Adrenal gland (tissue), 12 donors: Measurements from ENCODE around the gene FAHD2A. TPM values are rescaled to one million over a fixed set of nuclear protein-coding genes. Genes with fewer than 3 reads are reported as not detected.
"Not testable (repeated sequence)": the region's sequence is repeated elsewhere in the genome, so short reads cannot be mapped to it uniquely, and the experiment has no call there.

ENCODE experiments used
- DNase-seq, 7 donors: peaks; one replicate each; pipeline ENCODE4 v3.0.0-alpha.2; 2019 to 2020
- H3K27ac ChIP-seq, 5 donors: fragments of 200-600 bp; sonication (generic) in 4 of 5; 1 replicate in 3 of 5; 2 replicates in 2 of 5; pipeline versions ENCODE4 v1.5.1 to v1.8.0; 2016 to 2020; ENCODE audit warnings: mild to moderate bottlenecking in 1 of 5
- H3K27me3 ChIP-seq: fragments of 200-600 bp; 2 replicates; pipeline ENCODE4 v1.8.0; 2021
- H3K36me3 ChIP-seq, 2 donors: fragments of 200-600 bp; replicated peaks in 1 of 2; 1 replicate in 1 of 2; 2 replicates in 1 of 2; pipeline versions ENCODE4 v1.5.1 to v1.8.0; 2018 to 2022
- H3K4me1 ChIP-seq, 2 donors: fragments of 200-600 bp; replicated peaks in 1 of 2; 1 replicate in 1 of 2; 2 replicates in 1 of 2; pipeline versions ENCODE4 v1.5.1 to v1.8.0; 2018 to 2021
- H3K4me3 ChIP-seq, 4 donors: fragments of 200-600 bp; sonication (generic) in 3 of 4; one replicate each; pipeline ENCODE4 v1.5.1; 2016 to 2018
- H3K9me3 ChIP-seq, 3 donors: fragments of 200-600 bp; sonication (generic) in 1 of 3; replicated peaks in 1 of 3; 1 replicate in 2 of 3; 2 replicates in 1 of 3; pipeline versions ENCODE4 v1.5.1 to v1.8.0; 2016 to 2021
- CTCF ChIP-seq, 6 experiments: fragments of 450-650 bp in 4 of 6; fragments of 200-600 bp in 2 of 6; sonication (generic) in 1 of 6; IDR thresholded peaks; 1 replicate in 5 of 6; 2 replicates in 1 of 6; pipeline versions ENCODE4 v1.5.1 to v1.8.0; 2016 to 2021; ENCODE audit warnings: antibody characterized with exemption in 6 of 6, mild to moderate bottlenecking in 2 of 6, moderate library complexity in 1 of 6
- POLR2A ChIP-seq, 2 donors: fragments of 450-650 bp; IDR thresholded peaks; one replicate each; pipeline ENCODE4 v1.6.1; 2017; ENCODE audit warnings: antibody characterized with exemption in 2 of 2, mild to moderate bottlenecking in 2 of 2, moderate library complexity in 1 of 2
- WGBS, 4 donors: extraction: QIAGEN DNeasy Blood & Tissue Kit in 2 of 4; methylation state at CpG; one replicate each; pipeline versions ENCODE4 v1.1.5 to v1.1.7; 2013 to 2017; 5-methylcytosine and 5-hydroxymethylcytosine counted together
- intact Hi-C, 2 donors: fragments of 100-400 bp; cut with DNase I; formaldehyde crosslinking; loops; one replicate each; pipeline versions ENCODE4 v1.14.1 to v1.15.0; 2022 to 2023
- polyA plus RNA-seq, 3 donors: library from polyadenylated mRNA; stranded (reverse); fragments of 200-250 nt in 2 of 3; fragments of 350-450 nt in 1 of 3; fragmentation: Illumina TruSeq in 1 of 3; extraction: RNeasy Lipid Tissue Mini Kit (QIAGEN cat#74804) in 1 of 3; gene quantifications; one replicate each; pipeline ENCODE4 v1.2.3, GENCODE V29; 2013 to 2014
- total RNA-seq, 9 donors: library from RNA; depleted of rRNA in 4 of 9; stranded (reverse); fragments of >200 nt in 4 of 9; fragments of 120-200 nt in 1 of 9; fragmentation: NEBNext Ultra II Directional in 1 of 9; extraction: Animal tissue kit (Norgen Biotek cat#: 25700) in 1 of 9; gene quantifications; one replicate each; pipeline versions ENCODE4 v1.1.0 to v1.2.4, GENCODE V29; 2013 to 2023
- donor health status: healthy with polysubstance abuse.
- donor health status: Bipolar disorder and iron deficiency.
- donor health status: DM: yes; HTN: yes; CAD: no.
- donor health status: DM: no; HTN: no; CAD: no.
- donor health status: DM: no; HTN: no; CAD: no.
- donor health status: DM: yes; HTN: yes; CAD: no.

Gene FAHD2A
- total and polyA plus RNA-seq, 12 donors: 12.9 to 63.1 (median 28.4) TPM

- TF ChIP-seq POLR2A (IDR thresholded peaks at IDR 0.05) (no peak), CTCF (IDR thresholded peaks at IDR 0.05) (no peak)
- DNase-seq: peak in 2 of 7 donors; percentile 14 to 24
- intact Hi-C loops: no loop called here
- Histone ChIP-seq H3K4me3 (no peak overlapping the region), H3K27ac (no peak overlapping the region), H3K36me3 (no peaks in the 10 kb centered on the region), H3K9me3 (no peaks in the 10 kb centered on the region), H3K27me3 (no peaks in the 10 kb centered on the region), H3K4me1 (no peaks in the 10 kb centered on the region)
- 70 to 83% (median 81%) methylated on average over 11 to 22 of the region's 22 CpGs for WGBS, 4 donors
These were observed 48.7 kb upstream of the FAHD2A start for GRCh38 chr2:95353613-95354468.

- 80 to 93% (median 90%) methylated on average over 1 to 5 of the region's 5 CpGs for WGBS, 4 donors
- Histone ChIP-seq H3K27ac (no peak overlapping the region), H3K9me3 (no peaks in the 10 kb centered on the region), H3K4me3 (no peak overlapping the region), H3K36me3 (no peaks in the 10 kb centered on the region), H3K27me3 (no peaks in the 10 kb centered on the region), H3K4me1 (no peaks in the 10 kb centered on the region)
- intact Hi-C loops: no loop called here
- peak in 2 of 7 donors; percentile 12 to 36 for DNase-seq
- no peak for TF ChIP-seq POLR2A (IDR thresholded peaks at IDR 0.05)
- no peak for TF ChIP-seq CTCF (IDR thresholded peaks at IDR 0.05)
These were observed 48.0 kb upstream of the FAHD2A start for GRCh38 chr2:95354469-95354901.

- no peaks in the 10 kb centered on the region for H3K4me1 ChIP-seq
- no peaks in the 10 kb centered on the region for H3K27me3 ChIP-seq
- intact Hi-C loops: no loop called here
- no peak for TF ChIP-seq POLR2A (IDR thresholded peaks at IDR 0.05)
- TF ChIP-seq CTCF (IDR thresholded peaks at IDR 0.05): no peak
- peak in 2 of 7 donors; percentile 15 to 33 for DNase-seq
- H3K36me3 ChIP-seq: no peaks in the 10 kb centered on the region
- WGBS, 4 donors: 83 to 93% (median 85%) methylated on average over 8 of the region's 8 CpGs
- H3K9me3 ChIP-seq: no peaks in the 10 kb centered on the region
- H3K4me3 ChIP-seq: no peak overlapping the region
- H3K27ac ChIP-seq: no peak overlapping the region
These were observed 47.6 kb upstream of the FAHD2A start for GRCh38 chr2:95354925-95355324.

GRCh38 chr2:95355486-95355885 lies 47.0 kb upstream of the FAHD2A start:
- intact Hi-C loops, H3K4me3 ChIP-seq, H3K4me1 ChIP-seq, H3K36me3 ChIP-seq, H3K27me3 ChIP-seq, H3K27ac ChIP-seq, H3K9me3 ChIP-seq, DNase-seq: not testable (repeated sequence)
- 85 to 90% (median 89%) methylated on average over 4 to 5 of the region's 5 CpGs for WGBS, 4 donors
